HepG2 (cell line): ENCODE measurements around the gene AXIN1. TPM values are rescaled to one million over a fixed set of nuclear protein-coding genes. Genes with fewer than 3 reads are reported as not detected.
"Not testable (repeated sequence)": the region's sequence is repeated elsewhere in the genome, so short reads cannot be mapped to it uniquely, and the experiment has no call there.

Source experiments
- ATAC-seq: fragments of 200-7000 bp; cut with Tn5 transposase; 3 replicates; pipeline ENCODE4 v1.9.1; 2020; ENCODE audit warnings: mild to moderate bottlenecking, moderate library complexity
- BruUV-seq: library from RNA; stranded (reverse); fragments of 400-500 nt; replicated peaks from 2 replicates; lab custom pipeline; 2021; lab: Mats Ljungman, UMichigan
- CTCF ChIA-PET: fragments of 300-600 bp; formaldehyde crosslinking; extraction: SDS; loops from one replicate; lab custom pipeline; 2021; ENCODE audit warnings: low total read pairs, inconsistent platforms, low intra/inter-chr PET ratio; lab: Yijun Ruan, JAX
- POLR2A ChIA-PET: fragments of 350-600 bp; sonication (Branson Sonifier 250); formaldehyde crosslinking; loops from one replicate; lab custom pipeline; 2020; ENCODE audit warnings: antibody characterized with exemption, inconsistent platforms; lab: Yijun Ruan, JAX
- DNase-seq: peaks from one replicate; pipeline ENCODE4 v3.0.0-alpha.2; 2015; ENCODE audit warnings: low spot score
- FAIRE-seq: peaks from 3 replicates; lab custom pipeline; 2011; peaks lifted over from hg19 to GRCh38; lab: Jason Lieb, UNC
- H2AFZ ChIP-seq: one replicate; pipeline ENCODE4 v1.6.1; 2011; ENCODE audit warnings: low read length, inconsistent platforms
- H3K27ac ChIP-seq: fragments of 300-600 bp; 3 replicates; pipeline ENCODE4 v1.8.0; 2011; ENCODE audit warnings: mixed run types, mild to moderate bottlenecking, mixed read lengths, low read length, inconsistent platforms; ENCODE audit not compliant: insufficient read depth; ENCODE audit errors: extremely low read length
- H3K27me3 ChIP-seq, 2 experiments: fragments of 200-600 bp in 1 of 2; 2 replicates in 1 of 2; 3 replicates in 1 of 2; pipeline versions ENCODE4 v1.6.0 to v1.8.0; 2011; ENCODE audit warnings: low read length in 2 of 2, mild to moderate bottlenecking in 2 of 2, moderate library complexity in 2 of 2, inconsistent platforms in 1 of 2; ENCODE audit not compliant: insufficient read depth in 2 of 2, control insufficient read depth in 1 of 2
- H3K36me3 ChIP-seq, 2 experiments: fragments of 200-600 bp in 1 of 2; replicated peaks in 1 of 2; 2 replicates in 1 of 2; 3 replicates in 1 of 2; pipeline versions ENCODE4 v1.5.1 to v1.8.0; 2011; ENCODE audit warnings: low read length in 2 of 2, inconsistent platforms in 1 of 2; ENCODE audit not compliant: insufficient read depth in 2 of 2, control insufficient read depth in 1 of 2
- H3K4me1 ChIP-seq: 2 replicates; pipeline ENCODE4 v1.5.1; 2012; ENCODE audit warnings: low read length, inconsistent platforms; ENCODE audit not compliant: insufficient read depth
- H3K4me2 ChIP-seq: 2 replicates; pipeline ENCODE4 v1.6.0; 2011; ENCODE audit warnings: low read depth, low read length, inconsistent platforms
- H3K4me3 ChIP-seq, 3 experiments: fragments of 200-600 bp in 1 of 3; sonication (generic), shearing (Covaris generic) in 1 of 3; replicated peaks in 1 of 3; 2 replicates each; pipeline ENCODE4 v1.5.1; 2011 to 2016; ENCODE audit warnings: low read length in 3 of 3, inconsistent platforms in 2 of 3, low read depth in 2 of 3, mild to moderate bottlenecking in 2 of 3, control low read depth in 1 of 3, mixed read lengths in 1 of 3; ENCODE audit not compliant: insufficient read depth in 1 of 3
- H3K79me2 ChIP-seq: one replicate; pipeline ENCODE4 v1.6.1; 2011; ENCODE audit warnings: low read length, inconsistent platforms; ENCODE audit not compliant: insufficient read depth
- H3K9ac ChIP-seq: 2 replicates; pipeline ENCODE4 v1.6.0; 2011; ENCODE audit warnings: mild to moderate bottlenecking, low read depth, low read length, inconsistent platforms; ENCODE audit not compliant: insufficient read depth
- H3K9me3 ChIP-seq: 2 replicates; pipeline ENCODE4 v1.5.1; 2012; ENCODE audit warnings: mild to moderate bottlenecking, low read length
- H4K20me1 ChIP-seq: 2 replicates; pipeline ENCODE4 v1.6.0; 2011; ENCODE audit warnings: inconsistent platforms, mild to moderate bottlenecking, low read length, moderate library complexity; ENCODE audit not compliant: insufficient read depth
- AGO2 ChIP-seq: fragments of 200-400 bp; formaldehyde crosslinking; optimal IDR thresholded peaks from 2 replicates; pipeline ENCODE3; 2017; ENCODE audit warnings: mild to moderate bottlenecking, low read depth, low read length, moderate library complexity
- GABPB1 ChIP-seq: IDR thresholded peaks from 2 replicates; pipeline ENCODE4 v1.6.1; 2016; ENCODE audit warnings: mild to moderate bottlenecking, missing genetic modification reagents, moderate library complexity, missing compliant biosample characterization
- NFYB ChIP-seq: sonication (generic); formaldehyde crosslinking; IDR thresholded peaks from 2 replicates; pipeline ENCODE4 v1.4.0; 2020; ENCODE audit warnings: missing genetic modification reagents
- NFYC ChIP-seq: IDR thresholded peaks from 2 replicates; pipeline ENCODE4 v1.6.1; 2016; ENCODE audit warnings: missing genetic modification reagents, missing compliant biosample characterization
- POLR2A ChIP-seq, 2 experiments: IDR thresholded peaks; 2 replicates each; pipeline ENCODE4 v1.6.1; 2011; ENCODE audit warnings: low read depth in 2 of 2, low read length in 2 of 2, mild to moderate bottlenecking in 1 of 2, moderate library complexity in 1 of 2; ENCODE audit not compliant: insufficient read depth in 1 of 2
- SP2 ChIP-seq: sonication (generic); formaldehyde crosslinking; IDR thresholded peaks from 2 replicates; pipeline ENCODE4 v1.5.1; 2020; ENCODE audit warnings: mild to moderate bottlenecking, missing genetic modification reagents
- ZBTB33 ChIP-seq: sonication (generic); formaldehyde crosslinking; IDR thresholded peaks from 2 replicates; pipeline ENCODE4 v1.4.0; 2020; ENCODE audit warnings: missing genetic modification reagents
- WGBS: methylation state at CpG from one replicate; pipeline ENCODE4 v1.1.6; 2017; ENCODE audit warnings: low lambda C conversion rate; 5-methylcytosine and 5-hydroxymethylcytosine counted together
- in situ Hi-C: cut with HindIII; loops from 2 replicates; pipeline ENCODE4 v1.10.0; 2017; ENCODE audit warnings: low pct_unique_long_range_greater_than_20kb; ENCODE audit not compliant: extremely low pct_ligation_motif_present
- intact Hi-C: fragments of 100-400 bp; cut with micrococcal nuclease; formaldehyde crosslinking; loops from one replicate; pipeline ENCODE4 v1.10.0; 2022; ENCODE audit not compliant: unreplicated experiment
- polyA plus RNA-seq, 8 experiments: library from polyadenylated mRNA; depleted of rRNA in 3 of 8; stranded (reverse) in 7 of 8; unstranded in 1 of 8; fragments of >200 nt; fragmentation: Illumina TruSeq in 4 of 8; extraction: Trizol in 4 of 8; gene quantifications; 2 replicates each; pipeline versions ENCODE4 v1.2.1 to v1.2.3, GENCODE V29; 2011 to 2016; ENCODE audit warnings: low read depth in 4 of 8, missing spikeins in 1 of 8, mixed read lengths in 1 of 8; ENCODE audit not compliant: insufficient read depth in 1 of 8
- total RNA-seq, 5 experiments: library from RNA; depleted of rRNA; stranded (reverse); fragments of >200 nt; fragmentation: Illumina TruSeq; extraction: Trizol; gene quantifications; 2 replicates each; pipeline ENCODE4 v1.2.3, GENCODE V29; 2016; ENCODE audit warnings: low read depth in 1 of 5
- TF ChIP-seq, protein P1 (sequence below): sonication (generic); formaldehyde crosslinking; IDR thresholded peaks from 2 replicates; pipeline ENCODE4 v1.5.1; 2020; ENCODE audit warnings: mild to moderate bottlenecking, moderate library complexity, missing genetic modification reagents

The AXIN1 gene
- total and polyA plus RNA-seq, 2 of the 13 experiments (the other 11 are each of a cell fraction or from before 2014, with no cell fraction given), result 24.0 to 26.0 TPM

DNA sequence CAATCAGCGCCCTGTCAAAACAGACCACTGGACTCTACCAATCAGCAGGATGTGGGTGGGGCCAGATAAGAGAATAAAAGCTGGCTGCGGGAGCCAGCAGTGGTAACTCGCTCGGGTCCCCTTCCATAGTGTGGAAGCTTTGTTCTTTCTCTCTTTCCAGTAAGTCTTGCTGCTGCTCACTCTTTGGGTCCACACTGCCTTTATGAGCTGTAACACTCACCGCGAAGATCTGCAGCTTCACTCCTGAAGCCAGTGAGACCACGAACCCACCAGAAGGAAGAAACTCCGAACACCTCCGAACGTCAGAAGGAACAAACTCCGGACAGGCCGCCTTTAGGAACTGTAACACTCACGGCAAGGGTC lies 10.6 kb downstream of the AXIN1 start:
- H3K27me3 ChIP-seq, in situ Hi-C loops, DNase-seq, intact Hi-C loops, FAIRE-seq, BruUV-seq, H2AFZ ChIP-seq, CTCF ChIA-PET, H3K9me3 ChIP-seq: not testable (repeated sequence)
- H3K4me3 ChIP-seq, result peak overlapping the region in 1 of 3 experiments; percentile 52; a peak in 2 of 6 replicates
- peaks cover 15 to 25% of the 10 kb centered on the region in 2 experiments for H3K36me3 ChIP-seq
- H3K79me2 ChIP-seq, result peaks cover 86% of the 10 kb centered on the region
- H3K4me2 ChIP-seq, result peak overlapping the region; percentile 71
- peak; percentile 2; the same call in 1 of the 3 replicates for ATAC-seq
- H3K4me1 ChIP-seq, result peaks cover 78% of the 10 kb centered on the region
- peak overlapping the region; percentile 67 for H3K9ac ChIP-seq
- peaks cover 26% of the 10 kb centered on the region for H4K20me1 ChIP-seq
- TF ChIP-seq NFYB (peak; percentile 38; the same call in 1 of the 2 replicates), POLR2A (IDR thresholded peaks at IDR 0.05; ENCODE audit: insufficient read depth in 1 of 2, low read depth in 2 of 2, low read length in 2 of 2) (peak in 1 of 2 experiments; percentile 10; a peak in 2 of 4 replicates), NFYC (peak; percentile 19; the same call in 1 of the 2 replicates)
- POLR2A ChIA-PET, result interaction anchor here (0.7 to 3.1 kb wide), 5 partner anchors 9 to 107 kb away, joined by 3 to 31 read pairs (median 3); partner anchors contain the start of gene AXIN1
- 74% methylated on average over 11 of the region's 13 CpGs for WGBS
- peak overlapping the region; percentile 90 for H3K27ac ChIP-seq

DNA sequence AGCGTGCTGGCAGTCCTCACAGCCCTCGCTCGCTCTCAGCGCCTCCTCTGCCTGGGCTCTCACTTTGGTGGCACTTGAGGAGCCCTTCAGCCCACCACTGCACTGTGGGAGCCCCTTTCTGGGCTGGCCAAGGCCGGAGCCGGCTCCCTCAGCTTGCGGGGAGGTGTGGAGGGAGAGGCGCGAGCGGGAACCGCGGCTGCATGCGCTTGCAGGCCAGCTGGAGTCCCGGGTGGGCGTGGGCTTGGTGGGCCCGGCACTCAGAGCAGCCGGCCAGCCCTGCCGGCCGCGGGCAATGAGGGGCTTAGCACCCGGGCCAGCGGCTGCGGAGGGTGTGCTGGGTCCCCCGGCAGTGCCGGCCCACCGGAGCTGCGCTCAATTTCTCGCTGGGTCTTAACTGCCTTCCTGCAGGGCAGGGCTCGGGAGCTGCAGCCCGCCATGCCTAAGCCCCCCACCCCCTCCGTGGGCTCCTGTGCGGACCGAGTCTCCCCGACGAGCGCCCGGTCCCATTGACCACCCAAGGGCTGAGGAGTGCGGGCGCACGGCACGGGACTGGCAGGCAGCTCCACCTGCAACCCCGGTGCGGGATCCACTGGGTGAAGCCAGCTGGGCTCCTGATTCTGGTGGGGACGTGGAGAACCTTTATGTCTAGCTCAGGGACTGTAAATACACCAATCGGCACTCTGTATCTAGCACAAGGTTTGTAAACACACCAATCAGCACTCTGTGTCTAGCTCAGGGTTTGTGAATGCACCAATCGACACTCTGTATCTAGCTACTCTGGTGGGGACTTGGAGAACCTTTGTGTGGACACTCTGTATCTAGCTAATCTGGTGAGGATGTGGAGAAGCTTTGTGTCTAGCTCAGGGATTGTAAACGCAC lies 11.2 kb downstream of the AXIN1 start:
- intact Hi-C loops, H2AFZ ChIP-seq, H3K27me3 ChIP-seq, FAIRE-seq, DNase-seq, BruUV-seq, ATAC-seq, H3K9me3 ChIP-seq, in situ Hi-C loops, CTCF ChIA-PET, H3K4me3 ChIP-seq: not testable (repeated sequence)
- peak; percentile 60; the same call in 1 of the 2 replicates for TF ChIP-seq NFYB
- TF ChIP-seq, protein P1, sequence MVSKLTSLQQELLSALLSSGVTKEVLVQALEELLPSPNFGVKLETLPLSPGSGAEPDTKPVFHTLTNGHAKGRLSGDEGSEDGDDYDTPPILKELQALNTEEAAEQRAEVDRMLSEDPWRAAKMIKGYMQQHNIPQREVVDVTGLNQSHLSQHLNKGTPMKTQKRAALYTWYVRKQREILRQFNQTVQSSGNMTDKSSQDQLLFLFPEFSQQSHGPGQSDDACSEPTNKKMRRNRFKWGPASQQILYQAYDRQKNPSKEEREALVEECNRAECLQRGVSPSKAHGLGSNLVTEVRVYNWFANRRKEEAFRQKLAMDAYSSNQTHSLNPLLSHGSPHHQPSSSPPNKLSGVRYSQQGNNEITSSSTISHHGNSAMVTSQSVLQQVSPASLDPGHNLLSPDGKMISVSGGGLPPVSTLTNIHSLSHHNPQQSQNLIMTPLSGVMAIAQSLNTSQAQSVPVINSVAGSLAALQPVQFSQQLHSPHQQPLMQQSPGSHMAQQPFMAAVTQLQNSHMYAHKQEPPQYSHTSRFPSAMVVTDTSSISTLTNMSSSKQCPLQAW (CRISPR knock-in tag), result 0 out of 2 replicates have a peak, but pooled peaks have one; percentile 6
- peak; percentile 25 for TF ChIP-seq AGO2
- peak; percentile 63; the same call in 1 of the 2 replicates for TF ChIP-seq ZBTB33
- peak; percentile 51 for TF ChIP-seq NFYC
- 0 out of 2 replicates have a peak, but pooled peaks have one; percentile 8 for TF ChIP-seq SP2 (CRISPR knock-in tag)
- TF ChIP-seq GABPB1 (CRISPR knock-in tag), result peak; percentile 25; the same call in 1 of the 2 replicates
- peaks cover 20% of the 10 kb centered on the region for H4K20me1 ChIP-seq
- H3K4me2 ChIP-seq, result peak overlapping the region; percentile 62; the same call in 1 of the 2 replicates
- H3K79me2 ChIP-seq, result peaks cover 86% of the 10 kb centered on the region
- peaks cover 12 to 19% of the 10 kb centered on the region in 2 experiments for H3K36me3 ChIP-seq
- peak overlapping the region; percentile 88 for H3K27ac ChIP-seq
- H3K4me1 ChIP-seq, result peaks cover 74% of the 10 kb centered on the region
- 98% methylated on average over 11 of the region's 47 CpGs for WGBS
- POLR2A ChIA-PET, result interaction anchor here (0.9 to 3.1 kb wide), 6 partner anchors 9 to 113 kb away, joined by 3 to 31 read pairs (median 4); partner anchors contain the start of genes AXIN1 and FAM234A
- H3K9ac ChIP-seq, result peak overlapping the region; percentile 66
